NCI-H345 treated with DMSO at 0.1 percent for 48 hours (cell line): ENCODE results near the gene RNF220.

Source experiments
- DNase-seq: peaks from one replicate; lab custom pipeline; 2025; ENCODE audit not compliant: unreplicated experiment; lab: John Stamatoyannopoulos, UW

Gene RNF220

GRCh38 chr1:44405031-44405797 lies at the start of gene RNF220:
RNF220 (plus strand) TSS chr1:44405255.
- DNase-seq: peak; percentile 48

- DNase-seq: no peak
Observed at GRCh38 chr1:44355582-44356305, 49.3 kb upstream of the RNF220 start.

GRCh38 chr1:44357710-44358109 lies 47.3 kb upstream of the RNF220 start:
- no peak for DNase-seq

- no peak for DNase-seq
Observed at GRCh38 chr1:44359234-44359935, 45.7 kb upstream of the RNF220 start.

- no peak for DNase-seq
Observed at GRCh38 chr1:44361478-44361877, 43.6 kb upstream of the RNF220 start.

- DNase-seq: no peak
Observed at GRCh38 chr1:44366371-44366975, 38.6 kb upstream of the RNF220 start.

- no peak for DNase-seq
Observed at GRCh38 chr1:44367944-44368343, 37.1 kb upstream of the RNF220 start.

GRCh38 chr1:44368471-44369151 lies 36.4 kb upstream of the RNF220 start:
- DNase-seq: no peak

GRCh38 chr1:44371206-44371605 lies 33.8 kb upstream of the RNF220 start:
- no peak for DNase-seq

GRCh38 chr1:44375547-44375946 lies 29.5 kb upstream of the RNF220 start:
- DNase-seq: no peak

GRCh38 chr1:44377925-44378784 lies 26.9 kb upstream of the RNF220 start:
- DNase-seq: peak; percentile 5

- DNase-seq: no peak
Observed at GRCh38 chr1:44380666-44381177, 24.3 kb upstream of the RNF220 start.

- DNase-seq: no peak
Observed at GRCh38 chr1:44388551-44388950, 16.5 kb upstream of the RNF220 start.

- DNase-seq: no peak
Observed at GRCh38 chr1:44389437-44389836, 15.6 kb upstream of the RNF220 start.

GRCh38 chr1:44390277-44390676 lies 14.8 kb upstream of the RNF220 start:
- no peak for DNase-seq

GRCh38 chr1:44401256-44402228 lies 3.5 kb upstream of the RNF220 start:
- DNase-seq: no peak

GRCh38 chr1:44405798-44406736 lies 1.0 kb downstream of the RNF220 start:
- no peak for DNase-seq
